ENCODE measurements around the gene HGS.

HGS gene

DNA sequence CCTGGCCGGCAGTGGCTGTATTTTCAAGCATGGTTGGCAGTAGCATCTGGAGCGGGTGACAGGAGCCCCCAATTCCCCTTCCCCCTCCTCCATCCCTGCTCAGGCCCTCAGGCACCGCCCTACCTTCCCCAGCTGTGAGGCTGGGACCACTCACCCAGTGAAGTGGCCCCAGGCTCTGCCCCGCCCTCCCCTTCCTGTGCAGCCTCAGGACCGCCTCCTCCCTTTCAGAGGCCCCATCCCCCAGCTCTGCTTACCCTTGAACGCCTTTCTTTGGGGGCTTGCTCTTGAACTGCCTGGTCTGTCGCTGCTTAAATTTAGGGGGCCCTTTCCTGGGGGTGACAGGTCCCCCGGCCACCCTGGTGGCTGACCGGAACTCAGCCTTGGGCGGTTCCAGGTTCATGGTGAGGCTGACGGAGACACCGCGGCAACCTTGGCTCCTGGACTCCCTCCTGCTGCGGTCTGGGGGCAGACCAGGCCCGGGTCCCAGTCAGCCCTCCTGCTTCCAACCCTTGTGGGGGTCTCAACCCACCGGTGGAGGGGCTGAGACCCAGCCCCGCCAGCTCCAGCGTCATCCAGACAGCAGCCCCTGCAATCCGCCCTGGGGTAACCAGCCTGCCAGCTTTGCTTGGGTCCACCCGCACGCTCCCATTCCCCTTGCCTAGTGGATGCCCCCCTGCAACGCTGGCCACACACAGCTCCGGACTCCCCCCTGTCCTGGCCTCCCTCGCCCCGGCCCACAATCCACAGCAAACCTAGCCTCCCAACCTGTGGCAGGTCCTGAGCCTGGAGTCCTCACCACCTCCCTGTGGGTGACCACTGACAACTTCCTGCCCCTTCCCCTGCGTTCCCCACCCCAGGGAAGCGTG is 30.7 kb upstream of the HGS start:
- no peak overlapping the region for H3K4me3 ChIP-seq (replicated peaks; ENCODE audit: insufficient read depth, low read length)
- no peaks in the 10 kb centered on the region for H3K27me3 ChIP-seq (ENCODE audit: insufficient read depth, poor library complexity, severe bottlenecking)
- no peak overlapping the region for H3K27ac ChIP-seq (replicated peaks)
- DNase-seq (ENCODE audit: low read depth in 1 of 2, low spot score in 1 of 2) = no peak
- TF ChIP-seq SPI1 (IDR thresholded peaks at IDR 0.05; ENCODE audit: borderline replicate concordance, low read depth) (no peak), POLR2AphosphoS5 (IDR thresholded peaks at IDR 0.05; ENCODE audit: low read depth) (no peak)
- TF ChIP-seq, protein P1, sequence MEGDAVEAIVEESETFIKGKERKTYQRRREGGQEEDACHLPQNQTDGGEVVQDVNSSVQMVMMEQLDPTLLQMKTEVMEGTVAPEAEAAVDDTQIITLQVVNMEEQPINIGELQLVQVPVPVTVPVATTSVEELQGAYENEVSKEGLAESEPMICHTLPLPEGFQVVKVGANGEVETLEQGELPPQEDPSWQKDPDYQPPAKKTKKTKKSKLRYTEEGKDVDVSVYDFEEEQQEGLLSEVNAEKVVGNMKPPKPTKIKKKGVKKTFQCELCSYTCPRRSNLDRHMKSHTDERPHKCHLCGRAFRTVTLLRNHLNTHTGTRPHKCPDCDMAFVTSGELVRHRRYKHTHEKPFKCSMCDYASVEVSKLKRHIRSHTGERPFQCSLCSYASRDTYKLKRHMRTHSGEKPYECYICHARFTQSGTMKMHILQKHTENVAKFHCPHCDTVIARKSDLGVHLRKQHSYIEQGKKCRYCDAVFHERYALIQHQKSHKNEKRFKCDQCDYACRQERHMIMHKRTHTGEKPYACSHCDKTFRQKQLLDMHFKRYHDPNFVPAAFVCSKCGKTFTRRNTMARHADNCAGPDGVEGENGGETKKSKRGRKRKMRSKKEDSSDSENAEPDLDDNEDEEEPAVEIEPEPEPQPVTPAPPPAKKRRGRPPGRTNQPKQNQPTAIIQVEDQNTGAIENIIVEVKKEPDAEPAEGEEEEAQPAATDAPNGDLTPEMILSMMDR (IDR thresholded peaks at IDR 0.05; ENCODE audit: insufficient read depth, low read length) = no peak

DNA sequence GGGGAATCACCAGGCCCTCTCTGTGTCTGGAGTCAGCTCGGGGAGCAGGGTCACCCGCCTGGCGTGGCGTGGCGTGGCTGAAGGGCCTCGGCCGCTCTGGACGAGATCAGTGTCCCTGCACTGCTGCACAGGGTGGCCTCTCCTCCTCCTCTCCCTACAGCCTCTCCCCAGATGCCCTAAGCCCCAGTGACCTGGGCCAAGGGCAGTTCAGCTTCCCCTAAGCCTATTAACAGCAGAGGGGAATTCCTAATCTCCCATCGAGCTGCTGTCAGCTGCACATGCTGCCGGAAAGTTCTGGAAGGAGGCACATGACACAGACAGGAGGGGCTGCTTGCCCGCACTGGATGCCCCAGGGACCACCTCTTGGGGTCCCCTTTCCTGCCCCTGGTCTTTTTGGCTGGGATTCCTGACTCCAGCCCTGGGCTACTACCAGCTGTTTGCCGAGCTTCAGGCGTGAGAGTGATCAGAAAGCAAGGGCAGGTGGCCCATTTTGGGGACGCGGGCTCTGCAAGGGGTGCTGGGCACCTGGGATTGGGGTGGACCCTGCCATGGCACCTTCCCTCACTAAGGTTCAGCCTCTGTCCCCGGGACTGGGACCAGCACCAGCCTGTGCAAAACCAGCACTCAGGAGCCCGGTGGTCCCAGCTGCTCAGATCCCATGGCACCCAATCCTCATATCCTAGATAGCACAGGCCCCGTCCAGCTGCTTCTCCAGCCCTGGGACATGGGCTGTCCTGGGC is 28.3 kb upstream of the HGS start:
- Histone ChIP-seq H3K4me3 (replicated peaks; ENCODE audit: insufficient read depth, low read length) (no peak overlapping the region), H3K27ac (replicated peaks) (no peak overlapping the region), H3K27me3 (ENCODE audit: insufficient read depth, poor library complexity, severe bottlenecking) (no peaks in the 10 kb centered on the region)
- no peak for DNase-seq (ENCODE audit: low read depth in 1 of 2, low spot score in 1 of 2)
- TF ChIP-seq SPI1 (IDR thresholded peaks at IDR 0.05; ENCODE audit: borderline replicate concordance, low read depth) = no peak
- no peak for TF ChIP-seq POLR2AphosphoS5 (IDR thresholded peaks at IDR 0.05; ENCODE audit: low read depth)
- no peak for TF ChIP-seq GABPA (IDR thresholded peaks at IDR 0.05; ENCODE audit: low read depth)
- TF ChIP-seq, protein P1 (IDR thresholded peaks at IDR 0.05; ENCODE audit: insufficient read depth, low read length) = no peak
- TF ChIP-seq, protein P2, sequence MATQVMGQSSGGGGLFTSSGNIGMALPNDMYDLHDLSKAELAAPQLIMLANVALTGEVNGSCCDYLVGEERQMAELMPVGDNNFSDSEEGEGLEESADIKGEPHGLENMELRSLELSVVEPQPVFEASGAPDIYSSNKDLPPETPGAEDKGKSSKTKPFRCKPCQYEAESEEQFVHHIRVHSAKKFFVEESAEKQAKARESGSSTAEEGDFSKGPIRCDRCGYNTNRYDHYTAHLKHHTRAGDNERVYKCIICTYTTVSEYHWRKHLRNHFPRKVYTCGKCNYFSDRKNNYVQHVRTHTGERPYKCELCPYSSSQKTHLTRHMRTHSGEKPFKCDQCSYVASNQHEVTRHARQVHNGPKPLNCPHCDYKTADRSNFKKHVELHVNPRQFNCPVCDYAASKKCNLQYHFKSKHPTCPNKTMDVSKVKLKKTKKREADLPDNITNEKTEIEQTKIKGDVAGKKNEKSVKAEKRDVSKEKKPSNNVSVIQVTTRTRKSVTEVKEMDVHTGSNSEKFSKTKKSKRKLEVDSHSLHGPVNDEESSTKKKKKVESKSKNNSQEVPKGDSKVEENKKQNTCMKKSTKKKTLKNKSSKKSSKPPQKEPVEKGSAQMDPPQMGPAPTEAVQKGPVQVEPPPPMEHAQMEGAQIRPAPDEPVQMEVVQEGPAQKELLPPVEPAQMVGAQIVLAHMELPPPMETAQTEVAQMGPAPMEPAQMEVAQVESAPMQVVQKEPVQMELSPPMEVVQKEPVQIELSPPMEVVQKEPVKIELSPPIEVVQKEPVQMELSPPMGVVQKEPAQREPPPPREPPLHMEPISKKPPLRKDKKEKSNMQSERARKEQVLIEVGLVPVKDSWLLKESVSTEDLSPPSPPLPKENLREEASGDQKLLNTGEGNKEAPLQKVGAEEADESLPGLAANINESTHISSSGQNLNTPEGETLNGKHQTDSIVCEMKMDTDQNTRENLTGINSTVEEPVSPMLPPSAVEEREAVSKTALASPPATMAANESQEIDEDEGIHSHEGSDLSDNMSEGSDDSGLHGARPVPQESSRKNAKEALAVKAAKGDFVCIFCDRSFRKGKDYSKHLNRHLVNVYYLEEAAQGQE (IDR thresholded peaks at IDR 0.05; ENCODE audit: insufficient replicate concordance, low read depth) = no peak

DNA sequence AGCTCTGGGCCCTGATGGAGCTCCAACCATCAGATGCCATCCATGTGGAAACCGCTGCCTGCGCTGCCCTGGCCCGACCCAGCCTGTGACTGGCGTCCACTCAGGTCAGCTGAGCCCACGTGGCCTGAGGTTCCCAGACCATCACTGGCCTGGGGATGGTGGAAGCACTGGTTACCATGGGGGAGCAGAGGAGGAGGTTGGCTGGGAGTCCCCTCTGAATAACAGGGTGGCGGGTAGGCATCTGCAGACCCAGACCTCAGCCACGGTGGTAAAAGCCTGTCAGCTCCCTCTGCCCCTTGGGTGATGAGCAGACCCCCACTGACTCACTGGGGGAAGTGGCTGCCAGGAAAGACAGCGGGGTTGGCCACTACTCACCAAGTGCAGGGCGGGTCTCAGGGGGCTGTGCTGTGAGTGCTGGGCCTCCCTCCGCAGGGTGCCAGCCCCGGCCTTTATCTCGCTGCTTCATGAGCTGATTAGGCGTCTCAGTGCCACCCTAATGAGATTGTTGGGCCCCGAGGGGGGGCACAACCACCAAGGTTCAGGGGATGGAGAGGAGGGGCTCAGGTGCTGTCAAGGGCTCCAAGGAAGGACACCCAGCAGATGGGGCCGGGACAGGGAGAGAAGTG is 27.6 kb upstream of the HGS start, which contains the start of gene PDE6G:
PDE6G (minus strand) TSS at position 425 of the 626 bp plus-strand sequence. CDS start 3,237 bp downstream, outside the sequence.
- no peak within 1 kb of the TSS; the same call in 1 of the 2 replicates for H3K27ac ChIP-seq (replicated peaks)
- no peak within 1 kb of the TSS for H3K4me3 ChIP-seq (replicated peaks; ENCODE audit: insufficient read depth, low read length)
- TF ChIP-seq SPI1 (IDR thresholded peaks at IDR 0.05; ENCODE audit: borderline replicate concordance, low read depth) (no peak), POLR2AphosphoS5 (IDR thresholded peaks at IDR 0.05; ENCODE audit: low read depth) (no peak)
- DNase-seq (ENCODE audit: low read depth in 1 of 2, low spot score in 1 of 2) = no peak
- H3K27me3 ChIP-seq (ENCODE audit: insufficient read depth, poor library complexity, severe bottlenecking) = no peaks in the 10 kb centered on the region

DNA sequence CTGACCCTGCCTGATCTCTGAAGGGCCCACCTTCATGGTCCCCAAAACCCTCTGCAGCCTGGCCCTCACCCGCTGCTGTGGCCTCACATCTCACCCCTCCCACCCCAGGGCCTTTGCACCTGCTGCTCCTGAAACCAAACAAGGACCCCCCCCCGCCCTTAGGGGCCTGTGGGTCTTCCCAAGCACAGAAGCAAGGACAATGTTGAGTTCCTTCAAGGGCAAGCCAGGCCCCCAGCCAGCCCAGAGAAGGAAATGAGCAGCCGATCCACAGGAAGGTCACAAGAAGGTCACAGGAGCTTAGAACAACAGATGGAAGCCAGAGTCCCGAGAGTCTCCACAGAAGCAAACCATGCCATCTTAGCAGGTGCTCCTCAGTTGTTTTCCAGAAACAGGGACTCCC is 27.0 kb upstream of the HGS start:
- no peak overlapping the region; the same call in 1 of the 2 replicates for H3K27ac ChIP-seq (replicated peaks)
- TF ChIP-seq, protein P2 (IDR thresholded peaks at IDR 0.05; ENCODE audit: insufficient replicate concordance, low read depth) = no peak
- TF ChIP-seq SPI1 (IDR thresholded peaks at IDR 0.05; ENCODE audit: borderline replicate concordance, low read depth) (no peak), POLR2AphosphoS5 (IDR thresholded peaks at IDR 0.05; ENCODE audit: low read depth) (no peak), GABPA (IDR thresholded peaks at IDR 0.05; ENCODE audit: low read depth) (no peak)
- TF ChIP-seq, protein P1 (IDR thresholded peaks at IDR 0.05; ENCODE audit: insufficient read depth, low read length) = no peak
- DNase-seq (ENCODE audit: low read depth in 1 of 2, low spot score in 1 of 2) = no peak
- no peak overlapping the region for H3K4me3 ChIP-seq (replicated peaks; ENCODE audit: insufficient read depth, low read length)
- no peaks in the 10 kb centered on the region for H3K27me3 ChIP-seq (ENCODE audit: insufficient read depth, poor library complexity, severe bottlenecking)
